Tibial artery (tissue), 4 donors: ENCODE results near the gene WIF1.
A peak's percentile ranks its signal among the peaks of the same experiment; 100 is the strongest.

ENCODE experiments used
- DNase-seq, 2 donors: peaks; one replicate each; pipeline ENCODE4 v3.0.0-alpha.2; 2019
- H3K27ac ChIP-seq, 2 donors: fragments of 200-600 bp; sonication (generic) in 1 of 2; 1 replicate in 1 of 2; 2 replicates in 1 of 2; pipeline ENCODE4 v1.5.1; 2018 to 2019; ENCODE audit warnings: mild to moderate bottlenecking in 1 of 2
- H3K27me3 ChIP-seq, 2 donors: fragments of 200-600 bp; sonication (generic) in 1 of 2; one replicate each; pipeline versions ENCODE4 v1.5.1 to v1.6.0; 2016 to 2019
- H3K36me3 ChIP-seq, 3 donors: fragments of 200-600 bp; sonication (generic) in 2 of 3; one replicate each; pipeline ENCODE4 v1.5.1; 2016 to 2019; ENCODE audit warnings: mild to moderate bottlenecking in 2 of 3
- H3K4me1 ChIP-seq, 4 donors: fragments of 200-600 bp; sonication (generic) in 2 of 4; 1 replicate in 3 of 4; 2 replicates in 1 of 4; pipeline ENCODE4 v1.5.1; 2016 to 2019
- H3K4me3 ChIP-seq, 2 donors: fragments of 200-600 bp; sonication (generic) in 1 of 2; 1 replicate in 1 of 2; 2 replicates in 1 of 2; pipeline ENCODE4 v1.5.1; 2018 to 2019; ENCODE audit warnings: mild to moderate bottlenecking in 2 of 2
- H3K9me3 ChIP-seq, 3 donors: fragments of 200-600 bp; sonication (generic) in 1 of 3; one replicate each; pipeline ENCODE4 v1.5.1; 2016 to 2019
- CTCF ChIP-seq, 2 experiments: fragments of 200-600 bp in 1 of 2; fragments of 450-650 bp in 1 of 2; IDR thresholded peaks; one replicate each; pipeline ENCODE4 v1.5.1; 2017 to 2019; ENCODE audit warnings: antibody characterized with exemption in 2 of 2, mild to moderate bottlenecking in 1 of 2, moderate library complexity in 1 of 2
- intact Hi-C: fragments of 100-400 bp; cut with DNase I; formaldehyde crosslinking; loops from one replicate; pipeline ENCODE4 v1.15.0; 2023; ENCODE audit warnings: low total_unique reads

WIF1 gene

GRCh38 chr12:65121049-65121955, at the start of gene WIF1:
Gene WIF1, minus strand, starts transcription at chr12:65121305. Its CDS starts 114 bp downstream, at chr12:65121191.
- Histone ChIP-seq H3K27ac (no peak within 1 kb of the TSS), H3K4me1 (peaks cover 0 to 10% (median 9%) of the 10 kb centered on the region in 4 donors), H3K27me3 (peaks cover 0 to 65% of the 10 kb centered on the region in 2 donors), H3K9me3 (no peaks in the 10 kb centered on the region), H3K36me3 (no peaks in the 10 kb centered on the region), H3K4me3 (peak within 1 kb of the TSS; percentile 9 to 39)
- DNase-seq = peak in 1 of 2 donors; percentile 63
- TF ChIP-seq CTCF (IDR thresholded peaks at IDR 0.05) = no peak
- intact Hi-C loops = loop anchor here (5.0 kb wide), 1 partner anchor 229 kb away; no protein-coding TSS in a partner anchor

- intact Hi-C loops = no loop called here
- DNase-seq = peak; percentile 46 to 75
- Histone ChIP-seq H3K27ac (peak overlapping the region; percentile 93 to 97), H3K4me3 (peak overlapping the region; percentile 69 to 88), H3K36me3 (no peaks in the 10 kb centered on the region), H3K9me3 (no peaks in the 10 kb centered on the region), H3K4me1 (peaks cover 0 to 49% (median 41%) of the 10 kb centered on the region in 4 donors), H3K27me3 (peaks cover 0 to 2% of the 10 kb centered on the region in 2 donors)
- no peak for TF ChIP-seq CTCF (IDR thresholded peaks at IDR 0.05)
Observed at GRCh38 chr12:65170209-65170881, 49.2 kb upstream of the WIF1 start.

- peak; percentile 93 to 94 for DNase-seq
- intact Hi-C loops = loop anchor here (10.0 kb wide), 1 partner anchor 105 kb away; the partner anchor contains the start of gene MSRB3
- Histone ChIP-seq H3K27me3 (peaks cover 0 to 2% of the 10 kb centered on the region in 2 donors), H3K9me3 (no peaks in the 10 kb centered on the region), H3K36me3 (no peaks in the 10 kb centered on the region), H3K4me3 (peak within 1 kb of the TSS; percentile 69 to 88), H3K4me1 (peaks cover 0 to 44% (median 35%) of the 10 kb centered on the region in 4 donors), H3K27ac (peak within 1 kb of the TSS; percentile 93 to 97)
- TF ChIP-seq CTCF (IDR thresholded peaks at IDR 0.05) = no peak
Observed at GRCh38 chr12:65169320-65170208, 48.5 kb upstream of the WIF1 start, which contains the start of gene LEMD3. Gene LEMD3, plus strand, starts transcription at chr12:65169583. Its CDS starts 14 bp downstream, at chr12:65169597.

GRCh38 chr12:65168681-65169319, 47.7 kb upstream of the WIF1 start:
- no peak for TF ChIP-seq CTCF (IDR thresholded peaks at IDR 0.05)
- Histone ChIP-seq H3K4me3 (peak overlapping the region; percentile 69 to 88), H3K27ac (peak overlapping the region; percentile 93 to 97), H3K4me1 (peaks cover 0 to 38% (median 30%) of the 10 kb centered on the region in 4 donors), H3K36me3 (no peaks in the 10 kb centered on the region), H3K27me3 (peaks cover 0 to 7% of the 10 kb centered on the region in 2 donors), H3K9me3 (no peaks in the 10 kb centered on the region)
- no peak for DNase-seq
- intact Hi-C loops = loop anchor here (10.0 kb wide), 1 partner anchor 106 kb away; the partner anchor contains the start of gene MSRB3
